Lung (tissue), 12 donors: ENCODE results near the gene SLC7A5. TPM values are rescaled to one million over a fixed set of nuclear protein-coding genes. Genes with fewer than 3 reads are reported as not detected.

Source experiments
- ATAC-seq: fragments of 200-7000 bp; cut with Tn5 transposase; one replicate; pipeline ENCODE4 v1.9.1; 2020; ENCODE audit warnings: moderate number of reproducible peaks; ENCODE audit not compliant: insufficient read depth, low FRiP score
- DNase-seq, 3 donors: peaks; one replicate each; pipeline ENCODE4 v3.0.0-alpha.2; 2013 to 2017
- H3K27ac ChIP-seq, 2 donors: one replicate each; pipeline ENCODE4 v1.5.1; 2013; ENCODE audit warnings: mild to moderate bottlenecking in 2 of 2, moderate library complexity in 2 of 2, control low read depth in 1 of 2, inconsistent platforms in 1 of 2, low read depth in 1 of 2, low read length in 1 of 2
- H3K27me3 ChIP-seq, 3 donors: one replicate each; pipeline ENCODE4 v1.5.1; 2013; ENCODE audit warnings: low read length in 2 of 3; ENCODE audit not compliant: control insufficient read depth in 3 of 3, insufficient read depth in 3 of 3
- H3K36me3 ChIP-seq, 4 donors: one replicate each; pipeline ENCODE4 v1.5.1; 2013; ENCODE audit warnings: low read length in 4 of 4, mild to moderate bottlenecking in 1 of 4, moderate library complexity in 1 of 4; ENCODE audit not compliant: control insufficient read depth in 4 of 4, insufficient read depth in 4 of 4
- H3K4me1 ChIP-seq, 5 donors: one replicate each; pipeline ENCODE4 v1.5.1; 2013; ENCODE audit warnings: low read length in 5 of 5, mild to moderate bottlenecking in 2 of 5, moderate library complexity in 1 of 5; ENCODE audit not compliant: control insufficient read depth in 5 of 5, insufficient read depth in 5 of 5
- H3K4me3 ChIP-seq: one replicate; pipeline ENCODE4 v1.5.1; 2013; ENCODE audit warnings: mild to moderate bottlenecking, control low read depth, moderate library complexity
- H3K9ac ChIP-seq, 2 donors: one replicate each; pipeline ENCODE4 v1.5.1; 2013; ENCODE audit warnings: low read length in 2 of 2, control low read depth in 1 of 2; ENCODE audit not compliant: insufficient read depth in 1 of 2
- H3K9me3 ChIP-seq, 4 donors: one replicate each; pipeline ENCODE4 v1.5.1; 2013; ENCODE audit warnings: low read length in 3 of 4, mild to moderate bottlenecking in 1 of 4, moderate library complexity in 1 of 4; ENCODE audit not compliant: control insufficient read depth in 4 of 4, insufficient read depth in 3 of 4
- WGBS, 2 donors: extraction: QIAGEN DNeasy Blood & Tissue Kit; methylation state at CpG; one replicate each; pipeline ENCODE4 v1.1.7; 2013; 5-methylcytosine and 5-hydroxymethylcytosine counted together
- polyA plus RNA-seq, 2 donors: library from polyadenylated mRNA; stranded (reverse); fragments of 200-250 nt; gene quantifications; one replicate each; pipeline ENCODE4 v1.2.1, GENCODE V29; 2013
- total RNA-seq, 2 donors: library from RNA; depleted of rRNA in 1 of 2; stranded (reverse); fragments of >200 nt in 1 of 2; gene quantifications; one replicate each; pipeline ENCODE4 v1.2.1, GENCODE V29; 2014 to 2021
- TF ChIP-seq, protein P1 (sequence below): IDR thresholded peaks from 2 replicates; pipeline ENCODE4 v1.5.1; 2012; ENCODE audit warnings: mild to moderate bottlenecking; ENCODE audit errors: control extremely low read depth, extremely low read depth
- donor health status: control.
- donor health status: control.
- donor health status: Bipolar disorder and iron deficiency.
- donor health status: healthy.
- donor health status: DM: yes; HTN: yes; CAD: no.

Gene SLC7A5
- total and polyA plus RNA-seq, 4 donors: 4.0 to 36.1 (median 19.8) TPM

DNA sequence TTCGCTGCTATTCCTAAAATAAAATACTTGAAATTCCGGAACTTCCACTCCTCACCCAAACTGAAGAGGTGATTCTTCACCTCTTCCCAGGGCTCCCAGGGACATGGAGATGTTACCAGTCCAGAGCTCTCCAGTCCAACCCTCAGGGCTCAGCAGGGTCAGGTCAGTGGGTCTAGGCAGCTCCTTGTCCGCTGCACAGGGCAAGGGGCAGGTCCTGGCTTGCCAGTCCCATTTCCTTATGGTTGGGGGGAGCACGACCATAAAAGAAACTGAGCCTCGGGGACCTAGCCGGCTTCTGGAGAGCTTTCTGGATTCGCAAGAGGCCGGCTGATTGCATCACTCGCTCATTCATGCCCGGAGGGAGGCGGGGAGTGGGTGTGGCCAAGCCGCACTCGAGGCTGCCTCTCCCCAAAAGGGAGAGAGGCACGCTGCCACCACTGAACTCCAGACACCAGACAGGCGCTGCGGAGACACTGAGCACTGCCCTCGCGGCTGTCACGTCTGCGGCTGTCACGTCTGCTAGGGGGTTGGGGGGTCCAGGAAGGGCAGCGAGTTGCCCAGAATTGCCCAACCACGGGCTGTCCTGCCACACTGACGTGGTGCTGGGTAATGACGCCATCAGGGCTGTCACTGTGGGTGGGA is 15.8 kb downstream of the SLC7A5 start:
- peaks cover 0 to 3% (median 0%) of the 10 kb centered on the region in 4 donors for H3K36me3 ChIP-seq
- peak; percentile 92 to 96 (median 94) for DNase-seq
- no peaks in the 10 kb centered on the region for H3K9me3 ChIP-seq
- peak overlapping the region in 1 of 2 donors; percentile 38 for H3K9ac ChIP-seq
- H3K27me3 ChIP-seq: no peaks in the 10 kb centered on the region
- peak; percentile 76 for ATAC-seq
- 7% methylated on average over 25 of the region's 25 CpGs for WGBS, 2 donors
- no peak overlapping the region for H3K4me3 ChIP-seq
- peak overlapping the region in 1 of 2 donors; percentile 80 for H3K27ac ChIP-seq
- TF ChIP-seq, protein P1, sequence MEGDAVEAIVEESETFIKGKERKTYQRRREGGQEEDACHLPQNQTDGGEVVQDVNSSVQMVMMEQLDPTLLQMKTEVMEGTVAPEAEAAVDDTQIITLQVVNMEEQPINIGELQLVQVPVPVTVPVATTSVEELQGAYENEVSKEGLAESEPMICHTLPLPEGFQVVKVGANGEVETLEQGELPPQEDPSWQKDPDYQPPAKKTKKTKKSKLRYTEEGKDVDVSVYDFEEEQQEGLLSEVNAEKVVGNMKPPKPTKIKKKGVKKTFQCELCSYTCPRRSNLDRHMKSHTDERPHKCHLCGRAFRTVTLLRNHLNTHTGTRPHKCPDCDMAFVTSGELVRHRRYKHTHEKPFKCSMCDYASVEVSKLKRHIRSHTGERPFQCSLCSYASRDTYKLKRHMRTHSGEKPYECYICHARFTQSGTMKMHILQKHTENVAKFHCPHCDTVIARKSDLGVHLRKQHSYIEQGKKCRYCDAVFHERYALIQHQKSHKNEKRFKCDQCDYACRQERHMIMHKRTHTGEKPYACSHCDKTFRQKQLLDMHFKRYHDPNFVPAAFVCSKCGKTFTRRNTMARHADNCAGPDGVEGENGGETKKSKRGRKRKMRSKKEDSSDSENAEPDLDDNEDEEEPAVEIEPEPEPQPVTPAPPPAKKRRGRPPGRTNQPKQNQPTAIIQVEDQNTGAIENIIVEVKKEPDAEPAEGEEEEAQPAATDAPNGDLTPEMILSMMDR: no peak
- H3K4me1 ChIP-seq: peaks cover 0 to 24% (median 7%) of the 10 kb centered on the region in 5 donors

DNA sequence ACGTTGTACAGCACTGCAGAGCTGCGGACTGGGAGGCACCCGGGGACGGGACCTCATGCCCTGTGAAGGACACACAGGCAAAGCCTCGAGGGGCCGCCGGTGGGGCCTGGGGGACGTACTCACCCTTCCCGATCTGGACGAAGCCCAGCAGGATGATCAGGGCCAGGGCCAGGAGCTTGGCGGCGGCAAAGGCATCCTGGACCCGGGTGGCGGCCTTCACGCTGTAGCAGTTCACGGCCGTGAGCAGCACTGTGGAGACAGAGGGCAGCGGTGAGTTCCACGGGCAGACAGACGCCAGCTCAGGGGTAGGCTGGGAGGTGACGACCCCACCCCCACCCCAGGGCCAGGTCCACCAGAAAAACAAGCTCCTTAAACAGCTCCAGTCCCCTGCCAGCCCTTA is 17.7 kb downstream of the SLC7A5 start:
- H3K4me3 ChIP-seq: no peak overlapping the region
- no peak overlapping the region for H3K9ac ChIP-seq
- 80% methylated on average over 21 of the region's 21 CpGs for WGBS, 2 donors
- ATAC-seq: no peak
- no peaks in the 10 kb centered on the region for H3K27me3 ChIP-seq
- peaks cover 0 to 3% (median 0%) of the 10 kb centered on the region in 4 donors for H3K36me3 ChIP-seq
- TF ChIP-seq, protein P1: no peak
- peaks cover 0 to 32% (median 7%) of the 10 kb centered on the region in 5 donors for H3K4me1 ChIP-seq
- DNase-seq: no peak
- H3K27ac ChIP-seq: no peak overlapping the region
- no peaks in the 10 kb centered on the region for H3K9me3 ChIP-seq

DNA sequence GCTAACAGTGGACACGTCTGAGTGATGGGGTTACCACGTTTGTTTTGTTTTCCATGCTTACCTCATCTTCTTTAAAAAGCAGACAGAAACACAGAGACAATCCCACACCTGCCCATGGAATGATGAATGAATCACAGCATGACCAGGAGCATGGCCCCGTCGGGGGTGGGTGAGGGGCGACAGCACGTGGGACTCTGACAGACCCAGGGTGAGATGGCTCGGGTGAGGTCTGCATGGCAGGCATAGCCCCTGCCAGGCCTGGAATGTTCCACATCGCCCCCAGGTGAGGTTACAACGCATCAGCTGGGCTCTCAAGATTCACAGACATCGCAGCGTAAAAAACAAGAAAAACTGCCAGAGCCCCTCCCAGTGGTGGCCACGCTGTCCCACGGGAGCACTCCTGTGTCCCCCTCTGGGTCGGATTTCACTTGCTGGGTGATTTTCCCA is 18.1 kb downstream of the SLC7A5 start:
- 80 to 87% methylated on average over 14 of the region's 14 CpGs for WGBS, 2 donors
- no peak for ATAC-seq
- H3K4me1 ChIP-seq: peaks cover 0 to 32% (median 7%) of the 10 kb centered on the region in 5 donors
- no peak overlapping the region for H3K4me3 ChIP-seq
- no peaks in the 10 kb centered on the region for H3K9me3 ChIP-seq
- H3K27me3 ChIP-seq: no peaks in the 10 kb centered on the region
- TF ChIP-seq, protein P1: no peak
- no peak overlapping the region for H3K9ac ChIP-seq
- H3K36me3 ChIP-seq: peaks cover 0 to 3% (median 0%) of the 10 kb centered on the region in 4 donors
- no peak overlapping the region for H3K27ac ChIP-seq
- no peak for DNase-seq
